B cell (primary cell): Measurements from ENCODE around the gene DIP2B.

Experiments used
- CTCF ChIP-seq: fragments of 200-600 bp; IDR thresholded peaks from one replicate; pipeline ENCODE4 v1.8.0; 2022; ENCODE audit warnings: antibody characterized with exemption, mild to moderate bottlenecking
- EZH2 ChIP-seq: IDR thresholded peaks from 2 replicates; pipeline ENCODE4 v1.6.1; 2012; ENCODE audit warnings: borderline replicate concordance, low read depth, mild to moderate bottlenecking, moderate library complexity, low read length; ENCODE audit not compliant: insufficient read depth, poor library complexity, severe bottlenecking

GRCh38 chr12:50554651-50555050 is 49.9 kb downstream of the DIP2B start:
- TF ChIP-seq CTCF = no peak
- no peak for TF ChIP-seq EZH2
